Stimulated activated naive CD8-positive, alpha-beta T cell treated with anti-CD3 and anti-CD28 coated beads, Interleukin-15, Interleukin-2, amounts not matched to agents 100 ng/mL and 50 ng/mL, for 24 hours (primary cell): ENCODE results near the gene NKX1-1.
"Not testable (repeated sequence)": the region's sequence is repeated elsewhere in the genome, so short reads cannot be mapped to it uniquely, and the experiment has no call there.

Experiments
- H3K27ac Mint-ChIP-seq: one replicate; pipeline ENCODE4 v1.8.0; 2021; ENCODE audit warnings: mild to moderate bottlenecking, mixed read lengths
- H3K27me3 Mint-ChIP-seq: one replicate; pipeline ENCODE4 v1.8.0; 2021; ENCODE audit warnings: mixed read lengths
- H3K36me3 Mint-ChIP-seq: one replicate; pipeline ENCODE4 v1.8.0; 2021; ENCODE audit warnings: low read depth, mixed read lengths
- H3K4me1 Mint-ChIP-seq: one replicate; pipeline ENCODE4 v1.8.0; 2021; ENCODE audit warnings: low read depth, mixed read lengths
- H3K4me3 Mint-ChIP-seq: one replicate; pipeline ENCODE4 v1.8.0; 2021; ENCODE audit warnings: mild to moderate bottlenecking, mixed read lengths
- H3K9me3 Mint-ChIP-seq: one replicate; pipeline ENCODE4 v1.8.0; 2021; ENCODE audit warnings: mixed read lengths

NKX1-1 gene

DNA sequence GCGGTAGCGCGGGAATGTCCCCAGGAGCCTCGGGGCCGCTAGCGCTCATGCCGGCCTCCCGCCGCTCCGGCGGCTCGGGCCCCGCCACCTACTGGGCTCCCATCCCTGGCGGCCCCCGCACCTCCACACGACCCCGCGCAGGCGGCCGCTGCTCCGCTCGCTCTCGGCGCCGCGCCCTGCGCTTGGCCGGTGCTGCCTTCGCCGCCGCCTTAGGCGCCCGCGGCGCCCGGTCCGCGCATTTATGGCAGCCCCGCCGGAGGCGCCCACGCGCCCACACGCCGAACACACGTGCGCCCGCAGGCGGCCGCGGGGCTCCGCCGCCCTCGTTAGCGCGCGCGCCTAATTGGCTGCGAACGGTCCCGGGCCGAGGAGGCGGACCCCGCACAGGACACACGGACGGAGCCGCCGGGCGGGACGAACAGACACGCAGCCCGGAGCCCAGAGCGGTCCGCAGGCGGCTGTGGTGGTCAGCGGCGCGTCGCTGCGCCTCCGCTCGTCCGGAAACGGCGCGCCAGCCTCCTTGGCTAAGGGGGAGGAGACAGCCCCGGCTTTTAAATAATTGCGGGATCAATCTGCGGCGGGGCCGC is at the start of gene NKX1-1:
NKX1-1 (minus strand) TSS at position 49 of the 587 bp plus-strand sequence; CDS start at position 49, 0 bp downstream.
- Mint-ChIP-seq H3K27me3 (peaks cover 58% of the 10 kb centered on the region), H3K4me3 (no peak within 1 kb of the TSS), H3K27ac (no peak within 1 kb of the TSS)

DNA sequence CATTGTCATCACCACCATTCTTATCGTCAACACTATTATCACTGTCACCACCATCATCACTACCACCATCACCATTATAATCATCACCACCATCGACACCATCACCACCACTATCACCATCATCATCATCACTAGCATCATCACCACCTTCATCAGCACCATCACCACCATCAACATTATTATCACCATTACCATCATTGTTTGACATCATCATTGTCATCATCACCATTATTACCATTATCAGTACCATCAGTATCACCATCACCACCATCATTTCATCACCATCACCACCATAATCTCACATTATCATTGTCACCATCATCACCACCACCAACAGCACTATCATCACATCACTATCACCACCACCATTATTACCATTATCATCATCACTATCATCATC is 47.5 kb upstream of the NKX1-1 start:
- H3K4me1 Mint-ChIP-seq, result no peaks in the 10 kb centered on the region
- no peak overlapping the region for H3K4me3 Mint-ChIP-seq
- no peaks in the 10 kb centered on the region for H3K36me3 Mint-ChIP-seq
- peaks cover 21% of the 10 kb centered on the region for H3K9me3 Mint-ChIP-seq
- H3K27ac Mint-ChIP-seq, result no peak overlapping the region
- H3K27me3 Mint-ChIP-seq, result peaks cover 3% of the 10 kb centered on the region

More for the DNA sequence above, at the start of gene NKX1-1:
- Mint-ChIP-seq H3K4me1 (peaks cover 7% of the 10 kb centered on the region), H3K9me3 (no peaks in the 10 kb centered on the region), H3K36me3 (no peaks in the 10 kb centered on the region)

DNA sequence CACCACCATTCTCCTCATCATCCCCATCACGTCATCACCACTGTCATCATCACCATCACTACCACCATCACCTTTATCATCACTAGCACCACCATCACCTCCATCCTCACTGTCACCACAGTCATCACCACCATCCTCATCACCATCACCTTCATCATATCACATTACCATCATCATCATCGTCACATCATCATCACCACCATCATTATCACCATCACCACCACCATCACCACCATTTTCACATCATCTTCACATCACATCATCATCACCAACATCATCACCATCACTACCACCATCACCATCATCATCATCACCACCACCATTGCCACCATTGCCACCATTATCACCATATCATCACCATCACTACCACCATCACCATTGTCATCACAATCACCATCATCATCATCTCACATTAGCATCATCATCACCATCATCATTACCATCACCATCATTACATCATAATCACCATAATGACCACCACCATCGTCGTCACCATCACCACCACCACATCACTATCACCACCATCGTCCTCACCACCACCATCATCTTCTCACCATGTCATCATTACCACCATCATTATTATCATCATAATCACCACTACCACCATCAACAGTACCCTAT is 46.3 kb upstream of the NKX1-1 start:
- H3K9me3 Mint-ChIP-seq, result peaks cover 21% of the 10 kb centered on the region
- H3K4me3 Mint-ChIP-seq, result no peak overlapping the region
- no peaks in the 10 kb centered on the region for H3K4me1 Mint-ChIP-seq
- H3K36me3 Mint-ChIP-seq, result no peaks in the 10 kb centered on the region
- H3K27me3 Mint-ChIP-seq, result peaks cover 3% of the 10 kb centered on the region
- H3K27ac Mint-ChIP-seq, result no peak overlapping the region

DNA sequence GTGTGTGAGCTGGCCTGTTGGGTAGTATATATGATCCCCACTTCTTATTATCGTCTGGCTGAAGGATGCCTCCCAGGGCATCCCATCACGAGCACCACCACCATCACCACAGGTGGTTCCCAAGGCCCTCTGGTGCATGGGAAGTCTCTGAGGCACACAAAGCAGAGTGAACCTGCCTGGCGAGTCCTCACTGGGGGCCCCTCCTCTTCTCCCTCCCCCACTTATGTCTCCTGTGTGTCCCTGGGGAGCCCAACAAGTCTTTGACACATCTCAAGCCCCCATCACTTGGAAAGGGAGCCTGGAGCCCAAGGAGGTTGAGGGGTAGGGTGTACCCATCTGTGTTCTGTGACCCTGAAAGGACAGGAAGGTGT is 45.5 kb upstream of the NKX1-1 start:
- no peaks in the 10 kb centered on the region for H3K4me1 Mint-ChIP-seq
- peaks cover 21% of the 10 kb centered on the region for H3K9me3 Mint-ChIP-seq
- H3K27me3 Mint-ChIP-seq, result peaks cover 3% of the 10 kb centered on the region
- no peaks in the 10 kb centered on the region for H3K36me3 Mint-ChIP-seq
- no peak overlapping the region for H3K27ac Mint-ChIP-seq
- no peak overlapping the region for H3K4me3 Mint-ChIP-seq

DNA sequence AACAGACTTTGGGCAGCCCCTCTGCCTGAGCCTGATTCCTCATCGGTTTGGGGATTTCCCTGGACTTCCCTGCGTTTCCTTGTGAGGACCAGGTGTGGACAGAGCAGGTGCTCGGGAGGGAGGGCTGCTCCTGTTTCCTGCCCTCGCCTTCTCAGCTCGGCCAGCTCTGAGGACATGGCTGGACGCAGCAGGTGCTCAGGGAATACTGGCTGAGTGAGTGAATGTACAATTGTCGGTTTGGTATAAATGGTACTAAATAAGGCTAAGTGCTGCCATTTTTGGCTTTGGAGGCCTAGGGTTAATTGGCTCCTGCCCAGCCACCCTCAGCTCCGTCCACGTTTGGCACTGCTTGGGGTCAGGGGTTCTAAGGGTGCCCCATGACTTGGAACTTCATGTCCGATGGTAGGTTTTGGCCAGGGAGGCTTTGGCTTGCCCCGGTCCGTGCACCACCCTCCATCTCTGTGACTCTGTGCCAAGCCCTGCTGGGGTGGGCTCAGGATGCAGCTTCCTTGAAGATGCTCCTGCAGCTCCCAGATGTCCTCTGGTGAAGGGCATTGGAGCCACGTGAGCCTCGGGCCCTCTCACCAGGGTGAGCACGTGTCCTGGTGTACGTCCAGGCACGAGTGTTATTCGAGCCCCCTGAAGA is 45.0 kb upstream of the NKX1-1 start:
- no peak overlapping the region for H3K4me3 Mint-ChIP-seq
- H3K27ac Mint-ChIP-seq, result no peak overlapping the region
- no peaks in the 10 kb centered on the region for H3K4me1 Mint-ChIP-seq
- H3K36me3 Mint-ChIP-seq, result no peaks in the 10 kb centered on the region
- H3K9me3 Mint-ChIP-seq, result peaks cover 21% of the 10 kb centered on the region
- H3K27me3 Mint-ChIP-seq, result peaks cover 3% of the 10 kb centered on the region

DNA sequence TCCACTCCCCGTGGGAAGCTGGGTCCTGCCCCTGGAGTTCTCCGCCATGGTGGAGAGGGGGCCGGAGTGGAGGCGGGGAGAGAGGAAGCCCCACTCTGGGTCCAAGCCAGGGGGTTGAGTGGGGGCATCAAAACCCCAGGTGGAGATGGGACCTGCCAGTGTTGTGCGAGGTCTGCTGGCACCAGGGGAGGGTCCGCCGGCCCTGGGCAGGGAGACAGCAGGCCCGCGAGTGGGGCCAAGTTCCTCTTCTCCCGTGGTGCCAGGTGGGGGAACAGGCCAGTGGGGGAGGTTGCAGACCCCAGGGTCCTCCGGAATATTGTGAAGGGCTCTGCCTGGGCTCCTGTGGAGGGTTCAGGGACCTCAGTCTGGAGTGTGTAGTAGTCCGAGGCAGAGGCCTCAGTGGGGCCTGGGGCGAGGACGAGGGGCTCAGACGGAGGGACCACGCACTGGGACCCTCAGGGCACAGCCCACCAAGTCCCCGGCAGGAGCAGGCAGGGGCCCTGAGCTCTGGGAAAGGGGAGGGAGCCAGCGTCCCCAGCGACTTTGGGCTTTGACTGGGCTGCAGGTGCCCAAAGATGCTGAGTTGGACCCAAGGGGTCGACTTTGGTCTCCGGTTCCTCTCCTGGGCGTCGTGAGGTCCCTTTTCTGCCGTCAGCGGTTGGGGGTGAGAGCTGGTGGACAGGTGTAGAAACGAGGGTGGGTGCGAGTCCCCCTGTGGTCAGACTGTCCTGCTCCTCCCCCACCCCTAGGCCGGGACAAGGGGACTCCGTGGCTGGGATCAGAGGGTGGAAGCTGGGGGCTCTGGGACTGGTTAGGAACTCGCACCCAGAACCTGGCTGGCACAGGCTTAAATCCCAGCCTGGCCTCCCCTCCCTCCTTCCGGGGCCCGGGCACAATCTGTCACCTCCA is 43.8 kb upstream of the NKX1-1 start:
- H3K9me3 Mint-ChIP-seq, result peaks cover 21% of the 10 kb centered on the region
- H3K36me3 Mint-ChIP-seq, result no peaks in the 10 kb centered on the region
- no peak overlapping the region for H3K27ac Mint-ChIP-seq
- peaks cover 3% of the 10 kb centered on the region for H3K27me3 Mint-ChIP-seq
- no peak overlapping the region for H3K4me3 Mint-ChIP-seq
- H3K4me1 Mint-ChIP-seq, result no peaks in the 10 kb centered on the region

DNA sequence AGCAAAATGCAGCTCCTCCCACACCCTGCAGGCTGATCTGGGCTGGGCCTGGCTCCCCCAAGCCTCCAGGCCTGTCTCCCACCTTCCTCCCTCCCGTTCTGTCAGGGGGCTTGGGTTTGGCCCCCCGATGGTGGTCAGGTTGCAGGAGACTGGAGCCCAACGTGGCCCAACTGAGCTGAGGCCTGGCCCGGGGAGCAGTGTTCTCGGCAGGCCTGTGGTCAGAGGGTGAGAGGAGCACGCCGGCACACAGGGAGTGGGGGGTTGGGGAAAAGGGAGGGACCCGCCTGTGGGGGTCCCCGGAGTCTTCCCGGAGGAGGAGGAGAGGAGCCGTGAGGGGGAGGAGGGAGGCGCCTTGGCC is 43.2 kb upstream of the NKX1-1 start:
- Mint-ChIP-seq H3K27ac (no peak overlapping the region), H3K36me3 (no peaks in the 10 kb centered on the region), H3K27me3 (peaks cover 3% of the 10 kb centered on the region), H3K4me3 (no peak overlapping the region), H3K4me1 (no peaks in the 10 kb centered on the region), H3K9me3 (peaks cover 21% of the 10 kb centered on the region)

DNA sequence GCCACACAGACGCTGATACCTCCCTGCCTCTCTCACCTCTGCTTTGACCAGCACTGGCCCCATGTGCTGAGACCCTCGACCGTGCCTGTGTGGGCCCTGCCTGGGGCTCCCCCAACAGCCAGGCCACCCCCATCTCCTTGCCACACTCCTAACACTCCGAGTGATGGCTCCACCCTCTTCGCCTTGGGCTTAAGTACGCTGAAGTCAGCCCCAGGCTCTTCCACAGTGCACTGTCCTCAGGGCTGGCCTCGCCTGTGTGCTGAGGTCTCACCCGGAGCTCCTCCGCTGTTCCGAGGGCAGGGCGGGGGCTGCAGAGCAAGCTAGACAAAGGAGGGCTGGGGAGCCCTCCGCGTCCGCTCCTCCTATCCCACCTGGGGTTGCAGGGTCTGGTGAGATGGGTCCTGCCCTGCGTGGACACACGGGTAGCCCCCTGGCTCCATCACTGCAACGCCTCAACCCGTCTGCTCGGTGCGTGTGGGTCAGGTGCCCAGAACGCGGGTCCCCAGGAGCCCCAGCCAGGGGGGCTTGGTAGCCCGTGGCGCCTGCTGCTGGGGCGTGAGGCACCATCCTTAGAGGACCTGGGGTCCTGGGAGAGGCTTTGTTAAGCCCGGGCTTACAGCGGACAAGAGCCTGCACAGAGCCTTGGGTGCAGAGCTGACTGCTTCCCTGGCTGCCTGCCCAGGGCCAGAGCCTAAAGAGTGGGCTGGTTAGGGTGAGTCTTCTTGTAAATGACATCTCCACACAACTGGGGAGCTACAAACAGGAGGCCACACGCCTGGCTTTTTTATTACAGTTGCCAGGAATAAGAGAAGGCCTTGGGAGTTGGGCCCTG is 42.6 kb upstream of the NKX1-1 start:
- no peaks in the 10 kb centered on the region for H3K4me1 Mint-ChIP-seq
- peaks cover 6% of the 10 kb centered on the region for H3K27me3 Mint-ChIP-seq

DNA sequence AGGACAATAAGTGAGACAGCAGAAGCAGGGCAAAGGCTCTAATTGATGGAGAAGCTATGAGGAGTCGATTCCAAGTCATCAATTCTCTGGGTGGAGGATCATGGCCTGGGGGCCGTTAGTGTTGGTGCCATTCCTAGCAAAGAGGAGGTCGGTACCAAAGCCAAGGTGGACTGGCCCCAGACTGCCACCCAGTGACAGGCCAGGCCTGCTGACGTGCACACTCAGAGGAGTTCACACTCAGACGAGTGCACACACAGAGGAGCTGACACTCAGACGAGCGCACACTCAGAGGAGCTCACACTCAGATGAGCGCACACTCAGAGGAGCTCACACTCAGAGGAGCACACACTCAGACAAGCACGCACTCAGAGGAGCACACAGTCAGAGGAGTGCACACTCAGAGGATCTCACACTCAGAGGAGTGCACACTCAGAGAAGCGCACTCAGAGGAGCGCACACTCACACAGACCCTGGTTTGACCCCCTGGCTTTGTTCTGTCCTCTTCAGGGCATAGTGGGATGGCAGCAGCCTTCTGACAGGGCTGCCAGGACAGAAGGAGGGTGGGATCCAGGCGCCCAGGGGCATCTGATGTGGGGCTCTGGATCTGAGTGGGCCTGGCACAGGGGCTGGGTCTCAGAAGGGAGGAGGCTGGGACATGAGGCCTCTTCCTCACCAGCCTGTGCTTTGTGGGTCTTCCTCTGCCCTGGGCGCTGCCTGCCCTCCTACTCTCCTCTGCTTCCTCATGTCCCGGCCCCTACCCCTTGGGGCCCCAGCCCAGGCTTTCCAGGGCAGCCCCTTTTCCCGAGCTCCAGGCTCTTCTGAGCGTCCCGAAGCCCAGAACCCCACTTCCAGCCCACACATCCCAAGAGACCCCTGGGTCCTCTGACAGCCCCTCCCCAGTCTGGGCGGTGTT is 41.7 kb upstream of the NKX1-1 start:
- Mint-ChIP-seq H3K4me3 (no peak overlapping the region), H3K9me3 (peaks cover 9% of the 10 kb centered on the region), H3K27me3 (peaks cover 10% of the 10 kb centered on the region), H3K4me1 (no peaks in the 10 kb centered on the region), H3K27ac (no peak overlapping the region), H3K36me3 (no peaks in the 10 kb centered on the region)

More for the DNA sequence above, 42.6 kb upstream of the NKX1-1 start:
- H3K27ac Mint-ChIP-seq, result no peak overlapping the region
- H3K36me3 Mint-ChIP-seq, result no peaks in the 10 kb centered on the region
- H3K4me3 Mint-ChIP-seq, result no peak overlapping the region
- peaks cover 18% of the 10 kb centered on the region for H3K9me3 Mint-ChIP-seq

DNA sequence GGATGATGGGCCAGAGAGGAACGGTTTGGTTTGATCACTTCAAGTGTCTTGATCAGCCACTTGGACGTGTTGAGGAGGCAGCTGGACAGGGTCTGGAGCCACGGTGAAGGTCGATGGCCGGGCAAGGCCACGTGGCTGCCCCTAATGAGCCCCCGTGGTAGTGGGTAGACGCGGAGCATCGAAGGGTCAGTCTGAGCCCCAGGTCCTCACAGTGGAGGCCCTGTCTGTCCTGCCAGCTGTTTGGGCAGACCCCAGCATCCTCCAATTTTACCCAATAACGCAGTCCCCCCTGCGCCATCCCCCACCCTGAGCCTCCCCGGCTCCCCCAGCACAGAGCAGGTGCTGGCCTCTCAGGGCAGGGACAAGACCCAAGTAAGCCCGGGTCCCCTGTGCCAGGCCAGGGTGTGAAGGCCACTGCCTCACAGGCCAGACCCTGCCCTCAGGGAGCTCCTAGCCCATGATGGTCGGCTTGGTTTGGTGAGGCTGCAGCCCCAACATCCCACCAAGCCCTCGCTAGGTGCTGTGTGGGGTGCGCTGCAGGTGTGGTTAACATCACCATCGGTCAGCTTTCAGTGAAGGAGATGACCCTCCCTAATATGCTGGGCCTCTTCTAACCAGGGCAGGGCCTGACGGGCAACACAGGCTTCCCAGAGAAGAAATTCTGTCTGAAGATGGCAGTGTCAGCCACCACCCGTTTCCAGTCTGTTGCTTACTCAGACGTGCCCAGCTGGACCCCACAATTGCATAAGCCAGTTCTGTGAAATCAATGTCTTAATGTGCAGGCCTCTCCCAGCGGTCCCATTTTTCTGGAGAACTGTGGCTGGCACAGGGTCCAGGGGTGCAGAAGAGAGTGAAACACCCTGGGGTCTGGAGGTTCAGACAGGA is 40.5 kb upstream of the NKX1-1 start:
- Mint-ChIP-seq H3K4me3 (no peak overlapping the region), H3K27me3 (peaks cover 7% of the 10 kb centered on the region)

DNA sequence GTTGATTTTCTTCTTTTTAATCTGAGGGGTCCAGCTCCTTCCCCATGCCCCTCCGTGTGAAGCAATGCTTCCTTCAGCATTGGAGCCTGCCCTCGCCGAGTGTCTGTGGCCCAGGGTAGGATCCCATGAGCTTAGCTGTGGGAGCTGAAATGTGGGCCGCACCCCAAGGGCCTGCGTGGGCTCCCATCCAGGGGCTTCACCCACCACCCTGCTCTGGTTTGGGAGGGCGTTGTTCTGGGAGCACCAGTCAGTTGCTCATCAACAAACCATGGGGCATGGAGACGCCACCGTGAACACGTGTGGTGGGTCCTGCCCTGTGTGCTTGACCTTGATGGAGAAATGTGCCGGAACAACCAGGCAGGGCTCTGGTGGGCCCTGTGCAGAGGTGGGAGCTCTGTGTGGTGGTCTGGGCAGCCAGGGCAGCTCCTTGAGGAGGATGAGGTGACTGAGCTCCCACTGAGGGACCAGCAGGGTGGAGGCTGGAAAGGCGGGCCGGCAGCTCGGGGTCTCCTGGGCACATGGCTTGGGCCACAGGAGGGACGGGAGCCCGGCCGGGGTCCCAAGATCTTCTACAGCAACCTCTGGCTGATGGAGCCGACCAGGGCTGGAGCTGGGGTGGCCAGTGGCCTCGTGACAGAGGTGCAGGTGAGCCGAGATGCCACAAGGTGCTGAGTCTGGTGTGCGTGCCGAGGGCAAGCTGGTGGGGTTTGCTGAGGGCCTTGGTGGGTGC is 39.6 kb upstream of the NKX1-1 start:
- Mint-ChIP-seq H3K36me3 (no peaks in the 10 kb centered on the region), H3K4me1 (no peaks in the 10 kb centered on the region), H3K4me3 (no peak overlapping the region), H3K9me3 (no peaks in the 10 kb centered on the region), H3K27me3 (peaks cover 7% of the 10 kb centered on the region), H3K27ac (no peak overlapping the region)

More for the DNA sequence above, 40.5 kb upstream of the NKX1-1 start:
- no peaks in the 10 kb centered on the region for H3K36me3 Mint-ChIP-seq
- H3K9me3 Mint-ChIP-seq, result no peaks in the 10 kb centered on the region
- no peak overlapping the region for H3K27ac Mint-ChIP-seq
- no peaks in the 10 kb centered on the region for H3K4me1 Mint-ChIP-seq

DNA sequence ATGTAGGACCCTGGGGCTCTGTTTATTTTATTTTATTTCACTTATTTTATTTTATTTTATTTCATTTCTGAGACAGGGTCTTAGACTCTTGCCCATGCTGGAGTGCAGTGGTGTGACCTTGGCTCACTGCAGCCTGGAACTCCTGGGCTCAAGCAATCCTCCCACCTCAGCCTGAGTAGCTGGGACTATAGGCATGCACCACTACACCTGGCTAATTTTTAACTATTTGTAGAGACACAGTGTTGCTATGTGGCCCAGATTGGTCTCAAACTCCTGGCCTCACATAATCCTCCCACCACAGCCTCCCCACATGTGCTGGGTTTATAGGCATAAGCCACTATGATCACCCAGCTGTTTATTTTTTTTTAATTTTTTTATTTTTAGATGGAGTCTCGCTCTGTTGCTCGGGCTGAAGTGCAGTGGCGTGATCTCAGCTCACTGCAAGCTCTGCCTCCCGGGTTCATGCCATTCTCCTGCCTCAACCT is 37.5 kb upstream of the NKX1-1 start:
- not testable (repeated sequence) for H3K27ac Mint-ChIP-seq, H3K36me3 Mint-ChIP-seq, H3K4me1 Mint-ChIP-seq, H3K27me3 Mint-ChIP-seq, H3K4me3 Mint-ChIP-seq, H3K9me3 Mint-ChIP-seq
